Ishikawa (cell line): Measurements from ENCODE around the gene CLIP4.

Experiments used
- CEBPB ChIP-seq: IDR thresholded peaks from 2 replicates; pipeline ENCODE4 v1.6.1; 2012
- CREB1 ChIP-seq: IDR thresholded peaks from 2 replicates; pipeline ENCODE4 v1.6.1; 2012; ENCODE audit warnings: low read depth
- EGR1 ChIP-seq: IDR thresholded peaks from 2 replicates; pipeline ENCODE4 v1.6.1; 2012
- EP300 ChIP-seq: IDR thresholded peaks from 2 replicates; pipeline ENCODE4 v1.6.1; 2012; ENCODE audit warnings: borderline replicate concordance
- MAX ChIP-seq: IDR thresholded peaks from 2 replicates; pipeline ENCODE4 v1.6.1; 2012
- NFIC ChIP-seq: IDR thresholded peaks from 2 replicates; pipeline ENCODE4 v1.6.1; 2012
- RAD21 ChIP-seq: IDR thresholded peaks from 2 replicates; pipeline ENCODE4 v1.6.1; 2012; ENCODE audit warnings: low read depth
- REST ChIP-seq: IDR thresholded peaks from 2 replicates; pipeline ENCODE4 v1.6.1; 2012; ENCODE audit warnings: low read depth, mild to moderate bottlenecking
- TAF1 ChIP-seq: IDR thresholded peaks from 2 replicates; pipeline ENCODE4 v1.6.1; 2012; ENCODE audit warnings: low read depth, mild to moderate bottlenecking
- USF1 ChIP-seq: IDR thresholded peaks from 2 replicates; pipeline ENCODE4 v1.6.1; 2012
- YY1 ChIP-seq: IDR thresholded peaks from 2 replicates; pipeline ENCODE4 v1.6.1; 2012; ENCODE audit warnings: low read depth
- ZBTB7A ChIP-seq: IDR thresholded peaks from 2 replicates; pipeline ENCODE4 v1.6.1; 2012; ENCODE audit warnings: low read depth

- TF ChIP-seq EP300 (no peak), CEBPB (no peak), MAX (no peak), YY1 (no peak), RAD21 (no peak), USF1 (no peak), NFIC (no peak), ZBTB7A (no peak), EGR1 (no peak), REST (no peak), CREB1 (no peak), TAF1 (no peak)
Observed at GRCh38 chr2:29080886-29081743, 34.1 kb upstream of the CLIP4 start.
